Left colon (tissue), 2 donors: Measurements from ENCODE around the gene DDI2. TPM values are rescaled to one million over a fixed set of nuclear protein-coding genes. Genes with fewer than 3 reads are reported as not detected.
A peak's percentile ranks its signal among the peaks of the same experiment; 100 is the strongest.
"Not testable (repeated sequence)": the region's sequence is repeated elsewhere in the genome, so short reads cannot be mapped to it uniquely, and the experiment has no call there.

ENCODE experiments used
- ATAC-seq: fragments of 200-7000 bp; cut with Tn5 transposase; one replicate; pipeline ENCODE4 v1.9.1; 2020; ENCODE audit warnings: mild to moderate bottlenecking, moderate library complexity
- DNase-seq, 2 donors: peaks; one replicate each; pipeline ENCODE4 v3.0.0-alpha.2; 2020
- intact Hi-C, 2 donors: fragments of 100-400 bp; cut with DNase I in 1 of 2; cut with micrococcal nuclease in 1 of 2; formaldehyde crosslinking; loops; one replicate each; pipeline versions ENCODE4 v1.11.2 to v1.14.0; 2022; cut with DNase I, micrococcal nuclease
- total RNA-seq, 2 donors: library from RNA; stranded (reverse); fragmentation: NEBNext Ultra II Directional; extraction: Animal tissue kit (Norgen Biotek cat#: 25700); gene quantifications; one replicate each; pipeline ENCODE4 v1.2.1, GENCODE V29; 2021
- donor health status: DM: no; HTN: no; CAD: no.
- donor health status: DM: yes; HTN: yes; CAD: no.

DDI2 gene
- total RNA-seq, 2 donors from 2014 or later = 27.4 to 37.6 TPM

- no peak for ATAC-seq
- no peak for DNase-seq
- intact Hi-C loops = no loop called here
Observed at GRCh38 chr1:15625056-15625917, 8.0 kb downstream of the DDI2 start.

GRCh38 chr1:15626269-15626950, 9.2 kb downstream of the DDI2 start:
- DNase-seq = no peak
- intact Hi-C loops = no loop called here
- ATAC-seq = peak; percentile 38

- no peak for ATAC-seq
- intact Hi-C loops = no loop called here
- DNase-seq = no peak
Observed at GRCh38 chr1:15627343-15627988, 10.2 kb downstream of the DDI2 start.

- DNase-seq (no peak), ATAC-seq (no peak)
- intact Hi-C loops = no loop called here
Observed at GRCh38 chr1:15628003-15628402, 10.7 kb downstream of the DDI2 start.

GRCh38 chr1:15633756-15634420, 16.6 kb downstream of the DDI2 start:
- intact Hi-C loops = no loop called here
- DNase-seq (no peak), ATAC-seq (no peak)

GRCh38 chr1:15636436-15636835, 19.2 kb downstream of the DDI2 start:
- intact Hi-C loops = no loop called here
- DNase-seq (no peak), ATAC-seq (no peak)

- no peak for DNase-seq
- ATAC-seq = no peak
- intact Hi-C loops = no loop called here
Observed at GRCh38 chr1:15637826-15638225, 20.6 kb downstream of the DDI2 start.

GRCh38 chr1:15639262-15639661, 22.0 kb downstream of the DDI2 start:
- DNase-seq (no peak), ATAC-seq (no peak)
- intact Hi-C loops = no loop called here

GRCh38 chr1:15639931-15640330, 22.7 kb downstream of the DDI2 start:
- ATAC-seq = no peak
- intact Hi-C loops = no loop called here
- DNase-seq = no peak

- intact Hi-C loops = no loop called here
- DNase-seq (no peak), ATAC-seq (no peak)
Observed at GRCh38 chr1:15640667-15641066, 23.4 kb downstream of the DDI2 start.

- intact Hi-C loops = no loop called here
- ATAC-seq (no peak), DNase-seq (no peak)
Observed at GRCh38 chr1:15649937-15650336, 32.7 kb downstream of the DDI2 start.

GRCh38 chr1:15650433-15650832, 33.2 kb downstream of the DDI2 start:
- intact Hi-C loops = no loop called here
- ATAC-seq (no peak), DNase-seq (no peak)

- intact Hi-C loops, ATAC-seq, DNase-seq: not testable (repeated sequence)
Observed at GRCh38 chr1:15652130-15652529, 34.9 kb downstream of the DDI2 start.

- no peak for DNase-seq
- no peak for ATAC-seq
- intact Hi-C loops = no loop called here
Observed at GRCh38 chr1:15654091-15654690, 36.9 kb downstream of the DDI2 start.

- DNase-seq (no peak), ATAC-seq (no peak)
- intact Hi-C loops = no loop called here
Observed at GRCh38 chr1:15656464-15656863, 39.2 kb downstream of the DDI2 start.

GRCh38 chr1:15657021-15657420, 39.8 kb downstream of the DDI2 start:
- intact Hi-C loops = no loop called here
- ATAC-seq (no peak), DNase-seq (no peak)

GRCh38 chr1:15660151-15660550, 42.9 kb downstream of the DDI2 start:
- DNase-seq (no peak), ATAC-seq (no peak)
- intact Hi-C loops = no loop called here

GRCh38 chr1:15662477-15662876, 45.2 kb downstream of the DDI2 start:
- intact Hi-C loops = no loop called here
- no peak for DNase-seq
- no peak for ATAC-seq

- ATAC-seq = no peak
- intact Hi-C loops = no loop called here
Observed at GRCh38 chr1:15663925-15664324, 46.7 kb downstream of the DDI2 start.

More at GRCh38 chr1:15663925-15664324, 46.7 kb downstream of the DDI2 start:
- no peak for DNase-seq
